OCI-LY3 (cell line): Measurements from ENCODE around the gene ITGA3.

ENCODE experiments used
- H2AFZ ChIP-seq: fragments of 200-600, 300-600 bp; shearing (Covaris generic); 2 replicates; pipeline ENCODE4 v1.6.0; 2014; ENCODE audit warnings: antibody characterized with exemption, low read depth, low read length
- H3K27ac ChIP-seq: fragments of 200-600, 300-600 bp; sonication (generic); 2 replicates; pipeline ENCODE4 v1.5.1; 2014; ENCODE audit warnings: mild to moderate bottlenecking, low read length, moderate library complexity, mixed read lengths
- H3K27me3 ChIP-seq: fragments of 200-600, 300-600 bp; sonication (generic); 2 replicates; pipeline ENCODE4 v1.6.1; 2014; ENCODE audit warnings: low read depth, low read length, mixed read lengths
- H3K36me3 ChIP-seq: fragments of 200-600, 300-600 bp; sonication (generic); replicated peaks from 2 replicates; pipeline ENCODE3; 2014; ENCODE audit warnings: low read depth, low read length, mixed read lengths
- H3K4me1 ChIP-seq: fragments of 300-600, 200-600 bp; sonication (generic); 2 replicates; pipeline ENCODE4 v1.6.1; 2014; ENCODE audit warnings: low read length, mixed read lengths
- H3K4me2 ChIP-seq: fragments of 200-600, 300-600 bp; sonication (generic); 2 replicates; pipeline ENCODE4 v1.6.1; 2014; ENCODE audit warnings: low read length, mixed read lengths
- H3K4me3 ChIP-seq: fragments of 300-600, 200-600 bp; sonication (generic); 2 replicates; pipeline ENCODE4 v1.5.1; 2014; ENCODE audit warnings: antibody characterized with exemption, mild to moderate bottlenecking, low read length, moderate library complexity
- H3K79me2 ChIP-seq: fragments of 300-600, 200-600 bp; shearing (Covaris generic); 2 replicates; pipeline ENCODE4 v1.6.1; 2014; ENCODE audit warnings: mild to moderate bottlenecking, low read length, mixed read lengths
- H3K9ac ChIP-seq: fragments of 300-600, 200-600 bp; shearing (Covaris generic); 2 replicates; pipeline ENCODE4 v1.6.0; 2014; ENCODE audit warnings: mild to moderate bottlenecking, low read length, moderate library complexity
- H3K9me3 ChIP-seq: fragments of 200-600, 300-600 bp; shearing (Covaris generic); 2 replicates; pipeline ENCODE4 v1.6.1; 2014; ENCODE audit warnings: low read length, mixed read lengths; ENCODE audit not compliant: insufficient read depth
- H4K20me1 ChIP-seq: fragments of 200-600, 300-600 bp; sonication (generic); 2 replicates; pipeline ENCODE4 v1.6.1; 2016; ENCODE audit warnings: low read length, mixed read lengths; ENCODE audit not compliant: insufficient read depth
- CTCF ChIP-seq: fragments of 200-600, 300-600 bp; sonication (generic); IDR thresholded peaks from 2 replicates; pipeline ENCODE4 v1.5.1; 2014; ENCODE audit warnings: antibody characterized with exemption, low read length, low read depth
- EZH2phosphoT487 ChIP-seq: fragments of 200-600 bp; shearing (Covaris generic); IDR thresholded peaks from 2 replicates; pipeline ENCODE4 v1.6.1; 2018; ENCODE audit warnings: antibody characterized with exemption, mixed run types, low read depth

ITGA3 gene

GRCh38 chr17:50109207-50109606 is 53.3 kb downstream of the ITGA3 start:
- no peaks in the 10 kb centered on the region for H3K36me3 ChIP-seq
- TF ChIP-seq CTCF (no peak), EZH2phosphoT487 (no peak)
- no peak overlapping the region for H3K9ac ChIP-seq
- no peaks in the 10 kb centered on the region for H3K79me2 ChIP-seq
- H2AFZ ChIP-seq = no peak overlapping the region
- H3K4me2 ChIP-seq = no peak overlapping the region
- no peaks in the 10 kb centered on the region for H3K27me3 ChIP-seq
- H4K20me1 ChIP-seq = no peaks in the 10 kb centered on the region
- H3K4me1 ChIP-seq = no peaks in the 10 kb centered on the region
- H3K9me3 ChIP-seq = no peaks in the 10 kb centered on the region
- H3K4me3 ChIP-seq = no peak overlapping the region
- H3K27ac ChIP-seq = no peak overlapping the region

- TF ChIP-seq CTCF (no peak), EZH2phosphoT487 (no peak)
- no peak overlapping the region for H3K4me2 ChIP-seq
- no peaks in the 10 kb centered on the region for H3K36me3 ChIP-seq
- H3K9ac ChIP-seq = no peak overlapping the region
- H2AFZ ChIP-seq = no peak overlapping the region
- H3K27me3 ChIP-seq = no peaks in the 10 kb centered on the region
- no peak overlapping the region for H3K4me3 ChIP-seq
- H3K79me2 ChIP-seq = no peaks in the 10 kb centered on the region
- no peak overlapping the region for H3K27ac ChIP-seq
- H4K20me1 ChIP-seq = no peaks in the 10 kb centered on the region
- H3K9me3 ChIP-seq = no peaks in the 10 kb centered on the region
- H3K4me1 ChIP-seq = 0 out of 2 replicates have a peak, but pooled peaks cover 4% of the 10 kb centered on the region
Measured at GRCh38 chr17:50109785-50110184, 53.9 kb downstream of the ITGA3 start.

- Histone ChIP-seq H3K4me3 (no peak overlapping the region), H3K79me2 (no peaks in the 10 kb centered on the region), H3K4me2 (no peak overlapping the region), H3K9me3 (no peaks in the 10 kb centered on the region), H3K27ac (no peak overlapping the region), H2AFZ (no peak overlapping the region), H3K9ac (no peak overlapping the region), H4K20me1 (no peaks in the 10 kb centered on the region), H3K4me1 (0 out of 2 replicates have a peak, but pooled peaks cover 6% of the 10 kb centered on the region), H3K27me3 (no peaks in the 10 kb centered on the region), H3K36me3 (no peaks in the 10 kb centered on the region)
- TF ChIP-seq CTCF = no peak
Measured at GRCh38 chr17:50110591-50111349, 54.9 kb downstream of the ITGA3 start.

- Histone ChIP-seq H4K20me1 (no peaks in the 10 kb centered on the region), H3K4me1 (0 out of 2 replicates have a peak, but pooled peaks cover 6% of the 10 kb centered on the region), H3K36me3 (no peaks in the 10 kb centered on the region), H2AFZ (no peak overlapping the region), H3K4me3 (no peak overlapping the region), H3K27me3 (no peaks in the 10 kb centered on the region), H3K9ac (no peak overlapping the region), H3K79me2 (no peaks in the 10 kb centered on the region), H3K4me2 (no peak overlapping the region), H3K9me3 (no peaks in the 10 kb centered on the region), H3K27ac (no peak overlapping the region)
- TF ChIP-seq CTCF (no peak), EZH2phosphoT487 (no peak)
Measured at GRCh38 chr17:50111673-50112655, 56.1 kb downstream of the ITGA3 start.
